ENCODE measurements around the gene GPBAR1. TPM values are rescaled to one million over a fixed set of nuclear protein-coding genes. Genes with fewer than 3 reads are reported as not detected.
"Not testable (repeated sequence)": the region's sequence is repeated elsewhere in the genome, so short reads cannot be mapped to it uniquely, and the experiment has no call there.

The GPBAR1 gene
- total RNA-seq, 1 donor from 2014 or later = 2.0 TPM

- no peak for DNase-seq (ENCODE audit: missing footprints)
- intact Hi-C loops (cut with DNase I) = no loop called here
- no peak for ATAC-seq
These were observed 3.2 kb downstream of the GPBAR1 start for GRCh38 chr2:218263817-218264641.

- ATAC-seq (no peak), DNase-seq (ENCODE audit: missing footprints) (no peak)
- intact Hi-C loops (cut with DNase I) = no loop called here
These were observed 4.2 kb downstream of the GPBAR1 start for GRCh38 chr2:218264773-218265561.

- intact Hi-C loops (cut with DNase I) = no loop called here
- no peak for DNase-seq (ENCODE audit: missing footprints)
These were observed 4.8 kb downstream of the GPBAR1 start for GRCh38 chr2:218265626-218266025.

GRCh38 chr2:218266316-218266979, 5.6 kb downstream of the GPBAR1 start:
- no peak for DNase-seq (ENCODE audit: missing footprints)
- intact Hi-C loops (cut with DNase I) = no loop called here

More at GRCh38 chr2:218265626-218266025, 4.8 kb downstream of the GPBAR1 start:
- no peak for ATAC-seq

GRCh38 chr2:218267259-218267658, 6.4 kb downstream of the GPBAR1 start:
- no peak for ATAC-seq
- intact Hi-C loops (cut with DNase I) = no loop called here
- no peak for DNase-seq (ENCODE audit: missing footprints)

More at GRCh38 chr2:218266316-218266979, 5.6 kb downstream of the GPBAR1 start:
- ATAC-seq = no peak

- intact Hi-C loops (cut with DNase I) = loop anchor here (1.0 to 10.0 kb wide), 5 partner anchors 17 to 395 kb away; partner anchors contain the start of genes ARPC2, CTDSP1 and TMBIM1
- peak; percentile 100 for DNase-seq (ENCODE audit: missing footprints)
These were observed 9.3 kb downstream of the GPBAR1 start, which contains the start of the genes AAMP and PNKD for GRCh38 chr2:218269900-218270720. TSS of gene AAMP (minus strand) at chr2:218270137. CDS start at chr2:218270086, 51 bp downstream. TSS of gene PNKD (plus strand) at chr2:218270519. CDS start at chr2:218270536, 17 bp downstream.

GRCh38 chr2:218270721-218271486, 10.1 kb downstream of the GPBAR1 start:
- no peak for ATAC-seq
- DNase-seq (ENCODE audit: missing footprints) = no peak
- intact Hi-C loops (cut with DNase I) = loop anchor here (1.0 to 10.0 kb wide), 5 partner anchors 16 to 394 kb away; partner anchors contain the start of genes ARPC2, CTDSP1 and TMBIM1

More at GRCh38 chr2:218269900-218270720, 9.3 kb downstream of the GPBAR1 start, which contains the start of the genes AAMP and PNKD:
- ATAC-seq = peak; percentile 95

- intact Hi-C loops (cut with DNase I) = loop anchor here (2.0 to 10.0 kb wide), 3 partner anchors 15 to 393 kb away; partner anchors contain the start of gene CTDSP1
- no peak for DNase-seq (ENCODE audit: missing footprints)
- no peak for ATAC-seq
These were observed 10.6 kb downstream of the GPBAR1 start for GRCh38 chr2:218271487-218271797.

- DNase-seq (ENCODE audit: missing footprints) = no peak
- no peak for ATAC-seq
- intact Hi-C loops (cut with DNase I) = loop anchor here (2.0 to 10.0 kb wide), 3 partner anchors 15 to 393 kb away; partner anchors contain the start of gene CTDSP1
These were observed 11.2 kb downstream of the GPBAR1 start for GRCh38 chr2:218271865-218272530.

- DNase-seq (ENCODE audit: missing footprints) = peak; percentile 89
- peak; percentile 44 for ATAC-seq
- intact Hi-C loops (cut with DNase I) = loop anchor here (5.0 to 10.0 kb wide), 2 partner anchors 125 to 392 kb away; partner anchors contain the start of gene CTDSP1
These were observed 11.9 kb downstream of the GPBAR1 start for GRCh38 chr2:218272531-218273212.

- ATAC-seq; DNase-seq (ENCODE audit: missing footprints): not testable (repeated sequence)
- intact Hi-C loops (cut with DNase I) = loop anchor here (5.0 to 10.0 kb wide), 2 partner anchors 124 to 391 kb away; partner anchors contain the start of gene CTDSP1
These were observed 12.5 kb downstream of the GPBAR1 start for GRCh38 chr2:218273214-218273907.

GRCh38 chr2:218273908-218274249, 13.1 kb downstream of the GPBAR1 start:
- DNase-seq (ENCODE audit: missing footprints) (no peak), ATAC-seq (no peak)
- intact Hi-C loops (cut with DNase I) = loop anchor here (5.0 to 10.0 kb wide), 2 partner anchors 123 to 391 kb away; partner anchors contain the start of gene CTDSP1

GRCh38 chr2:218274586-218274985, 13.8 kb downstream of the GPBAR1 start:
- DNase-seq (ENCODE audit: missing footprints) (no peak), ATAC-seq (no peak)
- intact Hi-C loops (cut with DNase I) = loop anchor here (5.0 to 10.0 kb wide), 2 partner anchors 123 to 390 kb away; partner anchors contain the start of gene CTDSP1

GRCh38 chr2:218275371-218276072, 14.7 kb downstream of the GPBAR1 start:
- ATAC-seq = no peak
- intact Hi-C loops (cut with DNase I) = loop anchor here (10.0 kb wide), 1 partner anchor 389 kb away; no protein-coding TSS in a partner anchor
- no peak for DNase-seq (ENCODE audit: missing footprints)
